Ovary (tissue), 9 donors: ENCODE data around the gene ACSM3. TPM values are rescaled to one million over a fixed set of nuclear protein-coding genes. Genes with fewer than 3 reads are reported as not detected.

Experiments
- DNase-seq, 5 donors: peaks; one replicate each; pipeline ENCODE4 v3.0.0-alpha.2; 2019 to 2020
- H3K27ac ChIP-seq, 2 donors: fragments of 200-600 bp; one replicate each; pipeline versions ENCODE4 v1.5.1 to v1.8.0; 2019 to 2022
- H3K27me3 ChIP-seq: fragments of 200-600 bp; one replicate; pipeline ENCODE4 v1.8.0; 2022
- H3K36me3 ChIP-seq: fragments of 200-600 bp; sonication (generic); one replicate; pipeline ENCODE4 v1.5.1; 2019
- H3K4me1 ChIP-seq: one replicate; pipeline ENCODE4 v1.8.1; 2013; ENCODE audit warnings: mild to moderate bottlenecking, moderate library complexity; ENCODE audit not compliant: insufficient read depth
- H3K4me3 ChIP-seq: fragments of 200-600 bp; sonication (generic); one replicate; pipeline ENCODE4 v1.5.1; 2017
- H3K9me3 ChIP-seq, 2 donors: fragments of 200-600 bp in 1 of 2; sonication (generic) in 1 of 2; one replicate each; pipeline versions ENCODE4 v1.5.1 to v1.8.1; 2013 to 2019; ENCODE audit warnings: mild to moderate bottlenecking in 1 of 2, moderate library complexity in 1 of 2
- EP300 ChIP-seq: sonication (generic); formaldehyde crosslinking; IDR thresholded peaks from one replicate; pipeline ENCODE4 v1.6.1; 2017; ENCODE audit warnings: antibody characterized with exemption
- POLR2A ChIP-seq: fragments of 450-650 bp; IDR thresholded peaks from one replicate; pipeline ENCODE4 v1.6.1; 2017; ENCODE audit warnings: antibody characterized with exemption, mild to moderate bottlenecking, moderate library complexity
- WGBS, 3 donors: extraction: QIAGEN DNeasy Blood & Tissue Kit in 1 of 3; methylation state at CpG; one replicate each; pipeline versions ENCODE4 v1.1.5 to v1.1.7; 2013 to 2017; 5-methylcytosine and 5-hydroxymethylcytosine counted together
- intact Hi-C, 4 donors: fragments of 100-400 bp; cut with DNase I; formaldehyde crosslinking; loops; one replicate each; pipeline versions ENCODE4 v1.11.0 to v1.15.1; 2022 to 2023
- polyA plus RNA-seq, 2 donors: library from polyadenylated mRNA; stranded (reverse); fragments of 200-250 nt in 1 of 2; fragments of 350-450 nt in 1 of 2; fragmentation: Illumina TruSeq in 1 of 2; extraction: RNeasy Lipid Tissue Mini Kit (QIAGEN cat#74804) in 1 of 2; gene quantifications; one replicate each; pipeline ENCODE4 v1.2.3, GENCODE V29; 2013 to 2014
- total RNA-seq, 7 donors: library from RNA; depleted of rRNA in 2 of 7; stranded (reverse); fragments of >200 nt in 2 of 7; fragmentation: NEBNext Ultra II Directional in 3 of 7; extraction: Animal tissue kit (Norgen Biotek cat#: 25700) in 3 of 7; gene quantifications; one replicate each; pipeline versions ENCODE4 v1.1.0 to v1.2.4, GENCODE V29; 2016 to 2023
- TF ChIP-seq, protein P1 (sequence below), 3 donors: fragments of 450-650 bp in 2 of 3; fragments of 200-600 bp in 1 of 3; IDR thresholded peaks; one replicate each; pipeline versions ENCODE4 v1.5.1 to v1.8.0; 2016 to 2022; ENCODE audit warnings: antibody characterized with exemption in 3 of 3, mild to moderate bottlenecking in 1 of 3
- donor health status: DM: no; HTN: no; CAD: no; lungs with moderate emphysema.
- donor health status: DM: no; HTN: no; CAD: no.
- donor health status: Bipolar disorder and iron deficiency.
- donor health status: DM: yes; HTN: yes; CAD: no.
- donor health status: DM: no; HTN: no; CAD: no.
- donor health status: DM: yes; HTN: yes; CAD: no.

Gene ACSM3
- total and polyA plus RNA-seq, 9 donors = 97.1 to 481 (median 248) TPM

DNA sequence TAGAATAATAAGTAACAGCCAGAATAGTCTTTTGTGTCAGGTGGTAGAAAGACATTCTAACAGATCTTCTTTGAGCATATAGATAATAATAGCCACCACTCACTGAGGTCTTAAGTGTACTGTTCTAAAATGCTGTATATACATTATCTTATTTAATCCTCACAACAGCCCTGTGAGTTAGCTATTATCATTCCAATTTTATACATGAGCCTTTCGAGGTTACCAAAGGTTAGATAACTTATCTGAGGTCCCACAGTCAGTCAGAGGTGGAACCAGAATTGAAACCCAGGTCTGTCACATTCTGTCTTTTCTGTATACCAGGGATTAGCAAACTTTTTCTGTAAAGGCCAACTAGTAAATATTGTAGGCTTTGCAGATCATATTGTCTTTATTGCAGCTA is 65.7 kb downstream of the ACSM3 start:
- intact Hi-C loops = no loop called here
- TF ChIP-seq EP300 (no peak), POLR2A (no peak)
- TF ChIP-seq, protein P1, sequence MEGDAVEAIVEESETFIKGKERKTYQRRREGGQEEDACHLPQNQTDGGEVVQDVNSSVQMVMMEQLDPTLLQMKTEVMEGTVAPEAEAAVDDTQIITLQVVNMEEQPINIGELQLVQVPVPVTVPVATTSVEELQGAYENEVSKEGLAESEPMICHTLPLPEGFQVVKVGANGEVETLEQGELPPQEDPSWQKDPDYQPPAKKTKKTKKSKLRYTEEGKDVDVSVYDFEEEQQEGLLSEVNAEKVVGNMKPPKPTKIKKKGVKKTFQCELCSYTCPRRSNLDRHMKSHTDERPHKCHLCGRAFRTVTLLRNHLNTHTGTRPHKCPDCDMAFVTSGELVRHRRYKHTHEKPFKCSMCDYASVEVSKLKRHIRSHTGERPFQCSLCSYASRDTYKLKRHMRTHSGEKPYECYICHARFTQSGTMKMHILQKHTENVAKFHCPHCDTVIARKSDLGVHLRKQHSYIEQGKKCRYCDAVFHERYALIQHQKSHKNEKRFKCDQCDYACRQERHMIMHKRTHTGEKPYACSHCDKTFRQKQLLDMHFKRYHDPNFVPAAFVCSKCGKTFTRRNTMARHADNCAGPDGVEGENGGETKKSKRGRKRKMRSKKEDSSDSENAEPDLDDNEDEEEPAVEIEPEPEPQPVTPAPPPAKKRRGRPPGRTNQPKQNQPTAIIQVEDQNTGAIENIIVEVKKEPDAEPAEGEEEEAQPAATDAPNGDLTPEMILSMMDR (IDR thresholded peaks at IDR 0.05) = no peak
- WGBS, 3 donors = 94 to 98% (median 96%) methylated on average over 1 of the region's 1 CpG

DNA sequence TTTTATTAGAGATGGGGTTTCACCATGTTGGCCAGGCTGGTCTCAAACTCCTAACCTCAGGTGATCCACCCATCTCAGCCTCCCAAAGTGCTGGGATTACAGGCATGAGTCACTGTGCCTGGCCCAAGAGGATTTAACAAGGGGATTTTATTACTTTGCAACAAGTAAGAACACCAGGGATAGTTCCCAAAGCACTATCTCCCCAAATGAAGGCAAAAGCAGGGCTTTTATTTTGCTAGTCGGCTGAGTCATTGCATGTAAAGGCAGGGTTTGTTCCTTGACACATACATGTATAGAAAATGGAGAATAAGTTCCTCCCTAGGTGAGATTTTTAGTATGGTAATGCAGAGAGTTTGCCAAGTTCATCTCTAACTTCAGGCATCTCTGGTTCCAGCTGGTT is 66.6 kb downstream of the ACSM3 start:
- H3K27ac ChIP-seq = no peak overlapping the region
- H3K27me3 ChIP-seq = no peaks in the 10 kb centered on the region
- no peaks in the 10 kb centered on the region for H3K9me3 ChIP-seq
- H3K4me3 ChIP-seq = no peak overlapping the region
- 83 to 85% (median 83%) methylated on average over 1 of the region's 1 CpG for WGBS, 3 donors
- intact Hi-C loops = no loop called here
- no peaks in the 10 kb centered on the region for H3K4me1 ChIP-seq
- TF ChIP-seq, protein P1 (IDR thresholded peaks at IDR 0.05) = no peak
- TF ChIP-seq POLR2A = no peak
- no peak for TF ChIP-seq EP300
- H3K36me3 ChIP-seq = no peaks in the 10 kb centered on the region
- no peak for DNase-seq

More for the DNA sequence above, 65.7 kb downstream of the ACSM3 start:
- Histone ChIP-seq H3K9me3 (no peaks in the 10 kb centered on the region), H3K4me3 (no peak overlapping the region), H3K4me1 (no peaks in the 10 kb centered on the region), H3K27ac (no peak overlapping the region), H3K36me3 (no peaks in the 10 kb centered on the region), H3K27me3 (no peaks in the 10 kb centered on the region)
- DNase-seq = no peak

DNA sequence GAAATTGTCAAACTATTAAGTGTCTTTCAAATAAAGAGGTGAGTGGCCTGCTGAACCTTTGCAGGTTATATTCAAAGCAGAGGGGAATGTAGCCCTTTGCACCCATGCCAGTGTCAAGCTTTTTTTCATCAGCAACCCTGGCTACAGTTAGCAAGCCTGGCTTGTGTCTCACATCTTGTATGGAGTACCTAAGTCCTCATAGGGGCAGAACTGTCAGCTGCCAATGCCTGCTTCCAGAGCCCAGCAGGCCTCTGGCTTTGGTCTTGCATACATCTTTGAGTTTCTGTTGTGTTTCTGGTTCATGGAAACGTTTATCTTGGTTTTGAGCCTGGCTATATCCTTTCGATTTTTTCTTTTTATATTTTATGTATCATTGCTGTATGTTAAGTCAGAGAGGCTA is 69.3 kb downstream of the ACSM3 start:
- no peaks in the 10 kb centered on the region for H3K36me3 ChIP-seq
- H3K27me3 ChIP-seq = no peaks in the 10 kb centered on the region
- no peak overlapping the region for H3K4me3 ChIP-seq
- DNase-seq = no peak
- no peaks in the 10 kb centered on the region for H3K9me3 ChIP-seq
- TF ChIP-seq POLR2A = no peak
- no peak for TF ChIP-seq EP300
- TF ChIP-seq, protein P1 (IDR thresholded peaks at IDR 0.05) = no peak
- intact Hi-C loops = no loop called here
- WGBS, 3 donors = 82 to 84% (median 84%) methylated on average over 2 of the region's 2 CpGs
- H3K4me1 ChIP-seq = no peaks in the 10 kb centered on the region
- H3K27ac ChIP-seq = no peak overlapping the region

DNA sequence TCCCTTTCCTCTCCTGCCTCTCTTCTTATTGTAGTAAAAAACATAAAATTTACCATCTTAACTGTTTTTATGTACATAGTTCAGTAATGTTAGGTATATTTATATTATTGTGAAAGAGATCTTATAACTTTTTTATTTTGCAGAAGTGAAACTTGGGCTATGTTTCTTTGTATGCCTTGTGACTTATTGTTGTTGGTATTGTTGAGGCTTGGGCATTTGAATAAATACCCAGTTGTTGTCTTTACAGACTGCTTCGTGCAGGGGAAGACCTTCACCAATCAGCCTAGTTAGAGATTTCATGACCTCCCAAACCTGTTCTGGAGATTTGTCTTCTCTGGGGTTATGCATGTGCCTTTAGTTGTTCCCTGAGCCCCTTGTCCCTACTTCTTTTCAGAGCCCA is 74.4 kb downstream of the ACSM3 start:
- Histone ChIP-seq H3K36me3 (no peaks in the 10 kb centered on the region), H3K4me3 (no peak overlapping the region), H3K9me3 (no peaks in the 10 kb centered on the region), H3K4me1 (no peaks in the 10 kb centered on the region), H3K27me3 (no peaks in the 10 kb centered on the region), H3K27ac (no peak overlapping the region)
- TF ChIP-seq, protein P1 (IDR thresholded peaks at IDR 0.05) = no peak
- TF ChIP-seq POLR2A = no peak
- no peak for TF ChIP-seq EP300
- intact Hi-C loops = no loop called here
- WGBS, 3 donors = 77 to 85% (median 84%) methylated on average over 1 of the region's 1 CpG
- no peak for DNase-seq
